Thyroid gland (tissue), 4 donors: ENCODE data around the gene BHMT.

Experiments
- POLR2A ChIP-seq, 2 donors: fragments of 450-650 bp; IDR thresholded peaks; one replicate each; pipeline ENCODE4 v1.6.1; 2017; ENCODE audit warnings: antibody characterized with exemption in 2 of 2, mild to moderate bottlenecking in 2 of 2, moderate library complexity in 1 of 2
- TF ChIP-seq, protein P1 (sequence below), 6 experiments: fragments of 200-600 bp in 3 of 6; fragments of 450-650 bp in 3 of 6; sonication (generic) in 3 of 6; IDR thresholded peaks; one replicate each; pipeline ENCODE4 v1.5.1; 2016 to 2019; ENCODE audit warnings: antibody characterized with exemption in 6 of 6, mild to moderate bottlenecking in 2 of 6, inconsistent platforms in 1 of 6, moderate library complexity in 1 of 6

DNA sequence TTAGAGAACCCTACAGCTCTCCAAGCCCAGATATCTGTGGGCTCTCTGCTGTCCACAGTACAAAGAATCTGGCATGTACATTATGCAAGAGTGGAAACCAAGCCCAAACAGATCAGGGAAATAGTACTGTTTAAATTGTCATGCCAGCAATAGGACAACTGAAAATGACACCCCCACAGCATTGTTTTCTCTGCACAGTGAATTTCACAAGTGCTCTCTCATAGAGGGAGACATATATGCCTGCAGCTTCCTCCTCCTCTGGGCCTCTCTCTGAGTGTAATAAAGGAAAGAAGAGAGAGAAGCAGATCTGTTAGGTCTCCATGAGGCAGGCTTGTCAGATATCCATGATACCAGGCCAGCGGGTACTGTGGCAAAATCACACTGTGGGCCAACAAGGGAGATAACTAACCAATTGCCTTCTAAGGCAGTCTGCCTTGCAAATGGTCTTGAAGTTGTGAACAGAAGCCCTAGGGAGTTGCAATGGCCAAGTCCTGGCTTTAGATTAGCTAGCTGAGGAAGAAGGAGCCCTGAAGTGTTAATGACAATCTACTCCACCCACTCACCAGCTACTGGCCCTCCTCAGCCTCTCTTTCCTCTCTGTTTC lies 69.9 kb downstream of the BHMT start:
- TF ChIP-seq, protein P1, sequence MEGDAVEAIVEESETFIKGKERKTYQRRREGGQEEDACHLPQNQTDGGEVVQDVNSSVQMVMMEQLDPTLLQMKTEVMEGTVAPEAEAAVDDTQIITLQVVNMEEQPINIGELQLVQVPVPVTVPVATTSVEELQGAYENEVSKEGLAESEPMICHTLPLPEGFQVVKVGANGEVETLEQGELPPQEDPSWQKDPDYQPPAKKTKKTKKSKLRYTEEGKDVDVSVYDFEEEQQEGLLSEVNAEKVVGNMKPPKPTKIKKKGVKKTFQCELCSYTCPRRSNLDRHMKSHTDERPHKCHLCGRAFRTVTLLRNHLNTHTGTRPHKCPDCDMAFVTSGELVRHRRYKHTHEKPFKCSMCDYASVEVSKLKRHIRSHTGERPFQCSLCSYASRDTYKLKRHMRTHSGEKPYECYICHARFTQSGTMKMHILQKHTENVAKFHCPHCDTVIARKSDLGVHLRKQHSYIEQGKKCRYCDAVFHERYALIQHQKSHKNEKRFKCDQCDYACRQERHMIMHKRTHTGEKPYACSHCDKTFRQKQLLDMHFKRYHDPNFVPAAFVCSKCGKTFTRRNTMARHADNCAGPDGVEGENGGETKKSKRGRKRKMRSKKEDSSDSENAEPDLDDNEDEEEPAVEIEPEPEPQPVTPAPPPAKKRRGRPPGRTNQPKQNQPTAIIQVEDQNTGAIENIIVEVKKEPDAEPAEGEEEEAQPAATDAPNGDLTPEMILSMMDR (IDR thresholded peaks at IDR 0.05): no peak
- no peak for TF ChIP-seq POLR2A (IDR thresholded peaks at IDR 0.05)
